K562 (cell line): ENCODE results near the gene ALDOC. TPM values are rescaled to one million over a fixed set of nuclear protein-coding genes. Genes with fewer than 3 reads are reported as not detected.

Experiments used
- ATAC-seq: fragments of 200-7000 bp; cut with Tn5 transposase; 3 replicates; pipeline ENCODE4 v1.9.1; 2020; ENCODE audit warnings: moderate library complexity
- BruUV-seq: library from RNA; stranded (reverse); fragments of 400-500 nt; replicated peaks from 2 replicates; lab custom pipeline; 2021; lab: Mats Ljungman, UMichigan
- CTCF ChIA-PET: fragments of 300-600 bp; formaldehyde crosslinking; extraction: SDS; loops from one replicate; lab custom pipeline; 2021; ENCODE audit warnings: low intra/inter-chr PET ratio; lab: Yijun Ruan, JAX
- POLR2A ChIA-PET: fragments of 300-600, 350-650 bp; sonication (Branson Sonifier 250); formaldehyde crosslinking; extraction: SDS; loops from one replicate; lab custom pipeline; 2021; ENCODE audit warnings: antibody characterized with exemption, inconsistent platforms; lab: Yijun Ruan, JAX
- DNase-seq, 4 experiments: peaks; one replicate each; pipeline versions ENCODE4 v3.0.0 to v3.0.0-alpha.2; 2011 to 2018; ENCODE audit warnings: low spot score in 3 of 4, mixed read lengths in 3 of 4; ENCODE audit errors: extremely low read depth in 1 of 4
- FAIRE-seq: peaks from 2 replicates; lab custom pipeline; 2011; peaks lifted over from hg19 to GRCh38; lab: Jason Lieb, UNC
- H2AFZ ChIP-seq: 2 replicates; pipeline ENCODE4 v1.6.0; 2011; ENCODE audit warnings: low read depth, low read length, control low read depth, inconsistent platforms
- H3K27ac ChIP-seq: fragments of 200-600 bp; 3 replicates; pipeline ENCODE4 v1.8.0; 2011; ENCODE audit warnings: low read depth, mild to moderate bottlenecking, control low read depth, inconsistent platforms, low read length, moderate library complexity, mixed read lengths; ENCODE audit errors: extremely low read depth
- H3K27me3 ChIP-seq, 2 experiments: fragments of 300-600 bp in 1 of 2; 2 replicates in 1 of 2; 3 replicates in 1 of 2; pipeline versions ENCODE4 v1.6.0 to v1.8.0; 2011; ENCODE audit warnings: inconsistent platforms in 2 of 2, low read length in 2 of 2, mild to moderate bottlenecking in 1 of 2, mixed read lengths in 1 of 2, moderate library complexity in 1 of 2; ENCODE audit not compliant: control insufficient read depth in 2 of 2, insufficient read depth in 2 of 2
- H3K36me3 ChIP-seq: fragments of 300-600 bp; 3 replicates; pipeline ENCODE4 v1.8.0; 2011; ENCODE audit warnings: mild to moderate bottlenecking, low read length, inconsistent platforms; ENCODE audit not compliant: control insufficient read depth, insufficient read depth
- H3K4me1 ChIP-seq, 2 experiments: fragments of 200-600 bp in 1 of 2; replicated peaks in 1 of 2; 2 replicates in 1 of 2; 3 replicates in 1 of 2; pipeline versions ENCODE4 v1.5.1 to v1.8.0; 2011; ENCODE audit warnings: inconsistent platforms in 2 of 2, low read length in 2 of 2, mild to moderate bottlenecking in 1 of 2, mixed read lengths in 1 of 2, moderate library complexity in 1 of 2; ENCODE audit not compliant: control insufficient read depth in 2 of 2, insufficient read depth in 2 of 2
- H3K4me2 ChIP-seq: 2 replicates; pipeline ENCODE4 v1.6.1; 2011; ENCODE audit warnings: low read length, control low read depth, inconsistent platforms, mixed read lengths; ENCODE audit not compliant: insufficient read depth
- H3K4me3 ChIP-seq: fragments of 200-600 bp; sonication (generic), shearing (Covaris generic); 2 replicates; pipeline ENCODE4 v1.5.1; 2016; ENCODE audit warnings: control low read depth, inconsistent platforms
- H3K79me2 ChIP-seq: fragments of 200-600 bp; 3 replicates; pipeline ENCODE4 v1.8.0; 2011; ENCODE audit warnings: low read length, inconsistent platforms; ENCODE audit not compliant: control insufficient read depth, insufficient read depth
- H3K9ac ChIP-seq, 2 experiments: 2 replicates each; pipeline versions ENCODE4 v1.6.0 to v1.6.1; 2011; ENCODE audit warnings: low read depth in 2 of 2, low read length in 2 of 2, control low read depth in 1 of 2, inconsistent platforms in 1 of 2, mild to moderate bottlenecking in 1 of 2, mixed read lengths in 1 of 2; ENCODE audit not compliant: insufficient read depth in 1 of 2
- H3K9me1 ChIP-seq: one replicate; pipeline ENCODE4 v1.6.0; 2011; ENCODE audit warnings: inconsistent platforms, mild to moderate bottlenecking, low read length, moderate library complexity; ENCODE audit not compliant: control insufficient read depth, insufficient read depth
- H3K9me3 ChIP-seq: replicated peaks from 2 replicates; pipeline ENCODE4 v1.5.1; 2011; ENCODE audit warnings: low read depth, low read length, inconsistent platforms; ENCODE audit not compliant: control insufficient read depth, insufficient read depth
- H4K20me1 ChIP-seq: replicated peaks from 2 replicates; pipeline ENCODE4 v1.6.1; 2011; ENCODE audit warnings: low read length, inconsistent platforms, mixed read lengths; ENCODE audit not compliant: control insufficient read depth, insufficient read depth
- HNRNPK ChIP-seq: fragments of 200-400 bp; formaldehyde crosslinking; IDR thresholded peaks from one replicate; pipeline ENCODE4 v1.6.1; 2018; ENCODE audit warnings: mild to moderate bottlenecking, low read depth, low read length; ENCODE audit not compliant: poor library complexity, severe bottlenecking
- KDM1A ChIP-seq, 2 experiments: fragments of 450-650 bp; IDR thresholded peaks; 2 replicates each; pipeline ENCODE4 v1.6.1; 2016; ENCODE audit warnings: mild to moderate bottlenecking in 2 of 2
- SP1 ChIP-seq: sonication (generic); formaldehyde crosslinking; IDR thresholded peaks from 2 replicates; pipeline ENCODE4 v1.8.1; 2022; ENCODE audit warnings: mild to moderate bottlenecking, missing genetic modification reagents
- TBP ChIP-seq: optimal IDR thresholded peaks from 2 replicates; pipeline ENCODE3; 2011; ENCODE audit warnings: low read depth, low read length, improper control_type of control experiment
- ZFP1 ChIP-seq: fragments of 450-650 bp; formaldehyde crosslinking; IDR thresholded peaks from 2 replicates; pipeline ENCODE4 v1.4.0; 2020; ENCODE audit warnings: mild to moderate bottlenecking, mixed read lengths
- ZFPM2 ChIP-seq: fragments of 250-450 bp; sonication (Bioruptor Pico); IDR thresholded peaks from 2 replicates; pipeline ENCODE4 v1.5.1; 2022; ENCODE audit warnings: mild to moderate bottlenecking
- ZNF197 ChIP-seq: fragments of 200-800 bp; sonication (Bioruptor generic); IDR thresholded peaks from 2 replicates; pipeline ENCODE4 v1.6.1; 2016; ENCODE audit warnings: low read depth, missing genetic modification characterization, missing compliant biosample characterization
- ZNF224 ChIP-seq: sonication (generic); formaldehyde crosslinking; IDR thresholded peaks from 2 replicates; pipeline ENCODE4 v1.8.0; 2022; ENCODE audit warnings: mild to moderate bottlenecking, missing genetic modification reagents
- ZNF263 ChIP-seq: sonication (generic); formaldehyde crosslinking; IDR thresholded peaks from 2 replicates; pipeline ENCODE4 v1.8.0; 2022; ENCODE audit warnings: mild to moderate bottlenecking, missing genetic modification reagents, borderline replicate concordance
- ZNF77 ChIP-seq: fragments of 250-450 bp; sonication (Bioruptor Pico); IDR thresholded peaks from 2 replicates; pipeline ENCODE4 v1.5.0; 2020
- WGBS: fragments of 100-300 bp; shearing (Covaris generic); methylation state at CpG from one replicate; pipeline ENCODE4 v1.1.6; 2016; ENCODE audit warnings: low coverage, mixed read lengths; ENCODE audit not compliant: insufficient coverage; ENCODE audit errors: missing lambda C conversion rate; 5-methylcytosine and 5-hydroxymethylcytosine counted together
- in situ Hi-C: fragments of 300-500 bp; cut with MboI; formaldehyde crosslinking; loops from 4 replicates; pipeline ENCODE4 v1.15.0; 2018; ENCODE audit warnings: inconsistent platforms, mixed read lengths
- intact Hi-C: fragments of 100-400 bp; cut with micrococcal nuclease; formaldehyde crosslinking; loops from 2 replicates; pipeline ENCODE4 v1.14.2; 2022
- polyA plus RNA-seq, 8 experiments: library from polyadenylated mRNA; depleted of rRNA in 4 of 8; stranded (reverse) in 5 of 8; unstranded in 3 of 8; fragments of >200 nt; fragmentation: Nextera tagmentation in 2 of 8; fragmentation: Illumina TruSeq in 1 of 8; extraction: Ambion mirVana in 2 of 8; extraction: Trizol in 1 of 8; gene quantifications; 2 replicates each; pipeline versions ENCODE4 v1.2.1 to v1.2.3, GENCODE V29; 2011 to 2014; ENCODE audit warnings: inconsistent platforms in 1 of 8, missing spikeins in 1 of 8
- total RNA-seq, 7 experiments: library from RNA; depleted of rRNA in 6 of 7; stranded (reverse); fragments of >200 nt in 6 of 7; fragmentation: Illumina TruSeq in 2 of 7; extraction: Trizol in 2 of 7; gene quantifications; 2 replicates each; pipeline versions ENCODE4 v1.2.1 to v1.2.3, GENCODE V29; 2011 to 2021; ENCODE audit warnings: low replicate concordance in 1 of 7
- TF ChIP-seq, protein P1 (sequence below): sonication (generic); formaldehyde crosslinking; IDR thresholded peaks from 2 replicates; pipeline ENCODE4 v1.9.0; 2022; ENCODE audit warnings: mild to moderate bottlenecking, missing genetic modification reagents
- TF ChIP-seq, protein P2 (sequence below), 3 experiments: fragments of 200-800 bp in 1 of 3; fragments of 250-450 bp in 1 of 3; fragments of 450-650 bp in 1 of 3; sonication (Bioruptor Pico) in 1 of 3; sonication (Bioruptor generic) in 1 of 3; formaldehyde crosslinking in 1 of 3; IDR thresholded peaks; 2 replicates each; pipeline versions ENCODE4 v1.6.1 to v1.8.0; 2016 to 2022; ENCODE audit warnings: mild to moderate bottlenecking in 2 of 3, missing genetic modification characterization in 2 of 3, missing compliant biosample characterization in 1 of 3, moderate library complexity in 1 of 3

Gene ALDOC
- total and polyA plus RNA-seq, 9 of the 15 experiments (the other 6 are each of a cell fraction or from before 2014, with no cell fraction given) = 43.2 to 263 (median 99.2) TPM

DNA sequence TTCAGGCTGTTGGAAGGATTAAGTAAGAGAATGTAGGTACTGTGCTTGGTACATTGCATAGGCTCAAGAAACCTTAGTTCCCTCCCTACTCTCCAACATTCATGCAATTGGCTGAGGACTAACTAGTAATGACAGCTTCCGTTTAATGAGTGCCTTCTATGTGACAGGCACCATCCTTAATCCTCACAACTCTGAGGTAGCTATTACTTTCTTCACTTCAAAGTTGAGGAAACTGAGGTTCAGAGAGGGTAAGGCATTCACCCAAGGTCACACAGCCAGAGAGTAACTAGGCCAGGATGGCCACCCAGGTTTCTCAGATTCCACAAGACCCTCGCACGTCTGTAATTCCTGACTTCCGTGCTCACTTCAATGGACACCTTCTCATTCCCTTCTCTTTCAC, 46.4 kb downstream of the ALDOC start (continued):
- TF ChIP-seq TBP = no peak
- TF ChIP-seq, all 486 proteins: peak for 6

DNA sequence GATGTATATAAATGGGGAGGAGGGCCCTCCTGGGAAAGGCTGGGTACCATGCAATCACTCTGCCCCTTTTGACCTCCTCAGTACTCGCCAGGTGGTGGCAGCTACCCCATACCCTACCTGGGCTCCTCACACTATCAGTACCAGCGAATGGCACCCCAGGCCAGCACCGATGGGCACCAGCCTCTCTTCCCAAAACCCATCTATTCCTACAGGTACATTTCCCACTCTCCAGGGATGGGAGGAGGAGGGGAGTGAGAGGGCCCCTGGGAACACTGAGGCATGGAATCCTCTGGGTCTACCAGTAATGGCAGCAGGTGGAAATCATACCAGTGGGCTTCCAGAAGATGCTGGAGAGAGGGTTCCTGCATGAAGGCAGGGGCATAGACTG, 47.7 kb downstream of the ALDOC start:
- BruUV-seq = no TSS peak
- ChIA-PET CTCF (no interaction called here), POLR2A (interaction anchor here (0.7 to 1.3 kb wide), 3 partner anchors 9 to 17 kb away, joined by 3 to 5 read pairs (median 3); no protein-coding TSS in a partner anchor)

More for the DNA sequence above, 47.7 kb downstream of the ALDOC start:
- H3K27ac ChIP-seq = no peak overlapping the region
- H3K9me3 ChIP-seq = peaks cover 8% of the 10 kb centered on the region
- ATAC-seq = no peak
- 3% methylated on average over 3 of the region's 3 CpGs for WGBS
- in situ Hi-C loops (no loop called here), intact Hi-C loops (no loop called here)
- H4K20me1 ChIP-seq = 0 out of 2 replicates have a peak, but pooled peaks cover 5% of the 10 kb centered on the region
- no peak overlapping the region for H2AFZ ChIP-seq
- no peaks in the 10 kb centered on the region for H3K79me2 ChIP-seq
- H3K4me3 ChIP-seq = no peak overlapping the region
- TF ChIP-seq, protein P1, sequence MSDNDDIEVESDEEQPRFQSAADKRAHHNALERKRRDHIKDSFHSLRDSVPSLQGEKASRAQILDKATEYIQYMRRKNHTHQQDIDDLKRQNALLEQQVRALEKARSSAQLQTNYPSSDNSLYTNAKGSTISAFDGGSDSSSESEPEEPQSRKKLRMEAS (CRISPR knock-in tag) = no peak
- TF ChIP-seq, protein P2, sequence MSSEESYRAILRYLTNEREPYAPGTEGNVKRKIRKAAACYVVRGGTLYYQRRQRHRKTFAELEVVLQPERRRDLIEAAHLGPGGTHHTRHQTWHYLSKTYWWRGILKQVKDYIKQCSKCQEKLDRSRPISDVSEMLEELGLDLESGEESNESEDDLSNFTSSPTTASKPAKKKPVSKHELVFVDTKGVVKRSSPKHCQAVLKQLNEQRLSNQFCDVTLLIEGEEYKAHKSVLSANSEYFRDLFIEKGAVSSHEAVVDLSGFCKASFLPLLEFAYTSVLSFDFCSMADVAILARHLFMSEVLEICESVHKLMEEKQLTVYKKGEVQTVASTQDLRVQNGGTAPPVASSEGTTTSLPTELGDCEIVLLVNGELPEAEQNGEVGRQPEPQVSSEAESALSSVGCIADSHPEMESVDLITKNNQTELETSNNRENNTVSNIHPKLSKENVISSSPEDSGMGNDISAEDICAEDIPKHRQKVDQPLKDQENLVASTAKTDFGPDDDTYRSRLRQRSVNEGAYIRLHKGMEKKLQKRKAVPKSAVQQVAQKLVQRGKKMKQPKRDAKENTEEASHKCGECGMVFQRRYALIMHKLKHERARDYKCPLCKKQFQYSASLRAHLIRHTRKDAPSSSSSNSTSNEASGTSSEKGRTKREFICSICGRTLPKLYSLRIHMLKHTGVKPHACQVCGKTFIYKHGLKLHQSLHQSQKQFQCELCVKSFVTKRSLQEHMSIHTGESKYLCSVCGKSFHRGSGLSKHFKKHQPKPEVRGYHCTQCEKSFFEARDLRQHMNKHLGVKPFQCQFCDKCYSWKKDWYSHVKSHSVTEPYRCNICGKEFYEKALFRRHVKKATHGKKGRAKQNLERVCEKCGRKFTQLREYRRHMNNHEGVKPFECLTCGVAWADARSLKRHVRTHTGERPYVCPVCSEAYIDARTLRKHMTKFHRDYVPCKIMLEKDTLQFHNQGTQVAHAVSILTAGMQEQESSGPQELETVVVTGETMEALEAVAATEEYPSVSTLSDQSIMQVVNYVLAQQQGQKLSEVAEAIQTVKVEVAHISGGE (CRISPR knock-in tag; IDR thresholded peaks at IDR 0.05) = no peak
- no peak for TF ChIP-seq ZNF263 (CRISPR knock-in tag)
- TF ChIP-seq HNRNPK = no peak
- TF ChIP-seq ZFPM2 (CRISPR knock-in tag) = no peak
- no peak for TF ChIP-seq KDM1A (IDR thresholded peaks at IDR 0.05)
- TF ChIP-seq SP1 (CRISPR knock-in tag) = no peak
- TF ChIP-seq ZNF77 (CRISPR knock-in tag) = no peak
- no peak for TF ChIP-seq ZNF197
- no peak for TF ChIP-seq ZNF224 (CRISPR knock-in tag)
- no peak for TF ChIP-seq ZFP1 (CRISPR knock-in tag)
- H3K36me3 ChIP-seq = no peaks in the 10 kb centered on the region
- no peak overlapping the region for H3K9ac ChIP-seq
- H3K9me1 ChIP-seq = no peaks in the 10 kb centered on the region
- no peak for DNase-seq
- no peak overlapping the region for H3K4me2 ChIP-seq
- H3K4me1 ChIP-seq = peaks cover 29 to 45% of the 10 kb centered on the region in 2 experiments; a peak in 4 of 5 replicates
- peaks cover 5 to 16% of the 10 kb centered on the region in 2 experiments; a peak in 2 of 5 replicates for H3K27me3 ChIP-seq
- no peak for FAIRE-seq
